Middle frontal gyrus (tissue), 1 donor: Measurements from ENCODE around the gene AP2A2.

ENCODE experiments used
- DNase-seq: peaks from one replicate; pipeline ENCODE4 v3.0.0-alpha.2; 2015; ENCODE audit warnings: low spot score; ENCODE audit errors: extremely low spot score

Gene AP2A2

GRCh38 chr11:995044-995751 lies 69.5 kb downstream of the AP2A2 start:
- no peak for DNase-seq

- no peak for DNase-seq
Observed at GRCh38 chr11:995752-996420, 70.2 kb downstream of the AP2A2 start.

GRCh38 chr11:996681-997080 lies 71.0 kb downstream of the AP2A2 start:
- no peak for DNase-seq

GRCh38 chr11:997907-998306 lies 72.2 kb downstream of the AP2A2 start:
- DNase-seq: no peak

- DNase-seq: no peak
Observed at GRCh38 chr11:999009-999408, 73.3 kb downstream of the AP2A2 start.

- DNase-seq: no peak
Observed at GRCh38 chr11:1000357-1001278, 74.9 kb downstream of the AP2A2 start.

- DNase-seq: no peak
Observed at GRCh38 chr11:1001617-1002405, 76.1 kb downstream of the AP2A2 start.

- no peak for DNase-seq
Observed at GRCh38 chr11:1002406-1002984, 76.8 kb downstream of the AP2A2 start.

- DNase-seq: no peak
Observed at GRCh38 chr11:1003159-1003558, 77.5 kb downstream of the AP2A2 start.

- DNase-seq: no peak
Observed at GRCh38 chr11:1005928-1006327, 80.3 kb downstream of the AP2A2 start.

GRCh38 chr11:1006762-1007161 lies 81.1 kb downstream of the AP2A2 start:
- peak; percentile 47 for DNase-seq

GRCh38 chr11:1007279-1007678 lies 81.6 kb downstream of the AP2A2 start:
- no peak for DNase-seq

GRCh38 chr11:1008001-1008802 lies 82.5 kb downstream of the AP2A2 start:
- DNase-seq: no peak

- no peak for DNase-seq
Observed at GRCh38 chr11:1008803-1009145, 83.1 kb downstream of the AP2A2 start.

- DNase-seq: no peak
Observed at GRCh38 chr11:1009371-1009770, 83.7 kb downstream of the AP2A2 start.

- no peak for DNase-seq
Observed at GRCh38 chr11:1009991-1010390, 84.3 kb downstream of the AP2A2 start.

- no peak for DNase-seq
Observed at GRCh38 chr11:1010551-1011319, 85.1 kb downstream of the AP2A2 start.

- DNase-seq: no peak
Observed at GRCh38 chr11:1011320-1011698, 85.6 kb downstream of the AP2A2 start.

GRCh38 chr11:1012291-1012690 lies 86.6 kb downstream of the AP2A2 start:
- DNase-seq: no peak
